Measurements from ENCODE around the gene PCED1B.

PCED1B gene

GRCh38 chr12:47207340-47207717 lies 127.9 kb downstream of the PCED1B start:
- TF ChIP-seq, protein P1, sequence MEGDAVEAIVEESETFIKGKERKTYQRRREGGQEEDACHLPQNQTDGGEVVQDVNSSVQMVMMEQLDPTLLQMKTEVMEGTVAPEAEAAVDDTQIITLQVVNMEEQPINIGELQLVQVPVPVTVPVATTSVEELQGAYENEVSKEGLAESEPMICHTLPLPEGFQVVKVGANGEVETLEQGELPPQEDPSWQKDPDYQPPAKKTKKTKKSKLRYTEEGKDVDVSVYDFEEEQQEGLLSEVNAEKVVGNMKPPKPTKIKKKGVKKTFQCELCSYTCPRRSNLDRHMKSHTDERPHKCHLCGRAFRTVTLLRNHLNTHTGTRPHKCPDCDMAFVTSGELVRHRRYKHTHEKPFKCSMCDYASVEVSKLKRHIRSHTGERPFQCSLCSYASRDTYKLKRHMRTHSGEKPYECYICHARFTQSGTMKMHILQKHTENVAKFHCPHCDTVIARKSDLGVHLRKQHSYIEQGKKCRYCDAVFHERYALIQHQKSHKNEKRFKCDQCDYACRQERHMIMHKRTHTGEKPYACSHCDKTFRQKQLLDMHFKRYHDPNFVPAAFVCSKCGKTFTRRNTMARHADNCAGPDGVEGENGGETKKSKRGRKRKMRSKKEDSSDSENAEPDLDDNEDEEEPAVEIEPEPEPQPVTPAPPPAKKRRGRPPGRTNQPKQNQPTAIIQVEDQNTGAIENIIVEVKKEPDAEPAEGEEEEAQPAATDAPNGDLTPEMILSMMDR (IDR thresholded peaks at IDR 0.05) = no peak

GRCh38 chr12:47207829-47208248 lies 128.4 kb downstream of the PCED1B start:
- TF ChIP-seq, protein P1 (IDR thresholded peaks at IDR 0.05) = no peak

DNA sequence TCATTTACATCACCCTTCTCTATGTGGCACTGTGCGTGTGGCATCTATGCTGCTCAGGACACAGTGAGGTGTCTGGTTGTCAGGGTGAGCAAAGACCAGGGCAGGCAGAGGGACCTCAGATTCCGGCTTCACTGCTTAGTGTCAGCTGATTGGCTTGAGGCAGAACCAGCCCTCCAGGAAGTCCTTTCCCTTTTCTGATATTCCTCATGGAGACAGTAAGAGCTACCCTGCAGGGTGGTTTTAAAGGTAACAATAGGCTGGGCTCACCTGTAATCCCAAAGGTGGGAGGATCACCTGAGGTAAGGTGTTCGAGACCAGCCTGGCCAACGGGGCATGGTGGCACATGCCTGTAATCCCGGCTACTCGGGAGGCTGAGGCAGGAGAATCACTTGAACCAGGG lies 129.6 kb downstream of the PCED1B start:
- TF ChIP-seq, protein P1 (IDR thresholded peaks at IDR 0.05) = no peak

DNA sequence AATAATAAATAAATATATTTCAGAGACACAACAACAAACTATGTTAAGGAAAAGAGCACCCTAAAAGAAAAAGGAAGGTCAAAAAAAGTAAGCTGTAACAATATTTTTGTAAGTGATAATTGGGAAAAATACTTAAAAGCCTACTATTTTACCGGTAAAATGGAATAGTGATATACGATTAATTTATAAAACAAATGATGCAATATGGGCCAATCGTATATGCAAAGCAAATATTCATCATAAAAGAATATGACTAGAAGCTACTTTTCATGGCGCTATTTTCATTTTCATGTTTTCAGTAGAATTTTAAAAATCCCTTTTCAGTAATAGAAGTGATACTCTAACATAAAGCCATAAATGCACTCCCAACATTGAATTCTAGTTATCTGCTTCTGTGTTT lies 131.4 kb downstream of the PCED1B start:
- TF ChIP-seq, protein P1 (IDR thresholded peaks at IDR 0.05) = no peak

GRCh38 chr12:47212701-47213039 lies 133.2 kb downstream of the PCED1B start:
- TF ChIP-seq, protein P1 (IDR thresholded peaks at IDR 0.05) = no peak

DNA sequence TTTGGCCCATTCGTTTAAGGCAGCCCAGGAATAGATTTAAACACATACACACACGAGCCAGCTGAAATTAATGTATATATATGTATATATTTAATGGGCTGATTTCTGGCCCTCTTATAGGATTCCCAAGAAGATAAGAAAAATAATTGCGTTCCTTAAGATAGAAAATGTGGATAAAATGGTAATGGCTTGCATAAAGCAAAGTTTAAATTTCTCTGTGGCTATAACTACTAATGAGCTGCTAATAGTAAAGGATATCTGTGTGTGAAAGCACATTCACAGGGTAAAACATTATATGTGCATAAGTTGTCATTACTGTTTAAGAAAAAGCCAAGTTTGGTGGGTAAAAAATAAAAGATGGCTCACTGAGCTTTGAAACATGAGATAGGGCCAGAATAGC lies 134.0 kb downstream of the PCED1B start:
- TF ChIP-seq, protein P1 (IDR thresholded peaks at IDR 0.05) = no peak

GRCh38 chr12:47214001-47214619 lies 134.7 kb downstream of the PCED1B start:
- TF ChIP-seq, protein P1 (IDR thresholded peaks at IDR 0.05) = no peak

- TF ChIP-seq, protein P1 (IDR thresholded peaks at IDR 0.05) = no peak
These were observed 135.3 kb downstream of the PCED1B start for GRCh38 chr12:47214771-47215170.
